HEK293 (cell line): ENCODE results near the gene ANTKMT.
"Not testable (repeated sequence)": the region's sequence is repeated elsewhere in the genome, so short reads cannot be mapped to it uniquely, and the experiment has no call there.

Experiments
- CTCF ChIA-PET: fragments of 350-600 bp; formaldehyde crosslinking; extraction: SDS; loops from one replicate; lab custom pipeline; 2021; ENCODE audit warnings: antibody characterized with exemption; lab: Yijun Ruan, JAX
- POLR2A ChIA-PET: fragments of 300-600 bp; formaldehyde crosslinking; extraction: SDS; loops from one replicate; lab custom pipeline; 2020; ENCODE audit warnings: antibody characterized with exemption, inconsistent platforms; lab: Yijun Ruan, JAX
- H3K27ac ChIP-seq: fragments of 200-500 bp; sonication (Bioruptor generic); 2 replicates; pipeline ENCODE4 v1.5.1; 2014; ENCODE audit warnings: low read depth, low read length, control low read depth, inconsistent platforms; ENCODE audit errors: extremely low read depth
- H3K36me3 ChIP-seq, 2 experiments: fragments of 200-500 bp in 1 of 2; sonication (Bioruptor generic) in 1 of 2; 1 replicate in 1 of 2; 2 replicates in 1 of 2; pipeline ENCODE4 v1.5.1; 2014 to 2017; ENCODE audit warnings: inconsistent platforms in 2 of 2, low read length in 2 of 2; ENCODE audit not compliant: control insufficient read depth in 2 of 2, insufficient read depth in 1 of 2
- H3K4me1 ChIP-seq: fragments of 200-500 bp; sonication (Bioruptor generic); 2 replicates; pipeline ENCODE4 v1.5.1; 2014; ENCODE audit warnings: mild to moderate bottlenecking, low read length, inconsistent platforms; ENCODE audit not compliant: control insufficient read depth, insufficient read depth
- H3K4me3 ChIP-seq: 2 replicates; pipeline ENCODE4 v1.5.1; 2011; ENCODE audit warnings: low read depth, mild to moderate bottlenecking, control low read depth, low read length, moderate library complexity
- H3K9me3 ChIP-seq: fragments of 200-500 bp; sonication (Bioruptor generic); 2 replicates; pipeline ENCODE4 v1.5.1; 2014; ENCODE audit warnings: low read depth, low read length, inconsistent platforms; ENCODE audit not compliant: control insufficient read depth, insufficient read depth
- BCL11A ChIP-seq: fragments of 450-650 bp; formaldehyde crosslinking; IDR thresholded peaks from 2 replicates; pipeline ENCODE4 v1.5.1; 2016; ENCODE audit warnings: low read depth, missing biosample characterization, missing genetic modification characterization
- BCL11B ChIP-seq: fragments of 450-650 bp; formaldehyde crosslinking; IDR thresholded peaks from 2 replicates; pipeline ENCODE4 v1.5.1; 2016; ENCODE audit warnings: low read depth, missing biosample characterization, missing genetic modification characterization
- GLIS2 ChIP-seq: fragments of 450-650 bp; formaldehyde crosslinking; IDR thresholded peaks from 2 replicates; pipeline ENCODE4 v1.5.1; 2016; ENCODE audit warnings: missing biosample characterization, missing genetic modification characterization
- IKZF3 ChIP-seq: fragments of 450-650 bp; IDR thresholded peaks from 2 replicates; pipeline ENCODE4 v1.5.0; 2018; ENCODE audit warnings: missing biosample characterization, mild to moderate bottlenecking, missing genetic modification characterization, moderate library complexity
- KLF1 ChIP-seq: fragments of 450-650 bp; formaldehyde crosslinking; IDR thresholded peaks from 2 replicates; pipeline ENCODE4 v1.5.1; 2016; ENCODE audit warnings: missing biosample characterization, missing genetic modification characterization
- PRDM1 ChIP-seq: fragments of 450-650 bp; formaldehyde crosslinking; IDR thresholded peaks from 2 replicates; pipeline ENCODE4; 2016; ENCODE audit warnings: missing biosample characterization, missing genetic modification characterization
- SCRT2 ChIP-seq: fragments of 450-650 bp; formaldehyde crosslinking; IDR thresholded peaks from 2 replicates; pipeline ENCODE4 v1.5.1; 2016; ENCODE audit warnings: missing biosample characterization, missing genetic modification characterization
- ZBTB1 ChIP-seq: fragments of 450-650 bp; formaldehyde crosslinking; IDR thresholded peaks from 2 replicates; pipeline ENCODE4 v1.5.1; 2016; ENCODE audit warnings: missing biosample characterization, missing genetic modification characterization
- ZNF202 ChIP-seq: fragments of 450-650 bp; formaldehyde crosslinking; IDR thresholded peaks from 2 replicates; pipeline ENCODE4 v1.5.1; 2016; ENCODE audit warnings: missing biosample characterization, missing genetic modification characterization, borderline replicate concordance
- ZNF211 ChIP-seq: fragments of 450-650 bp; formaldehyde crosslinking; IDR thresholded peaks from 2 replicates; pipeline ENCODE4 v1.5.1; 2016; ENCODE audit warnings: low read depth, missing biosample characterization, missing genetic modification characterization
- ZNF366 ChIP-seq: fragments of 450-650 bp; formaldehyde crosslinking; conservative IDR thresholded peaks from 2 replicates; pipeline ENCODE4 v1.5.1; 2016; ENCODE audit warnings: missing biosample characterization, missing genetic modification characterization
- ZNF596 ChIP-seq: fragments of 450-650 bp; IDR thresholded peaks from 2 replicates; pipeline ENCODE4 v1.5.0; 2018; ENCODE audit warnings: missing biosample characterization, mild to moderate bottlenecking, missing genetic modification characterization, moderate library complexity
- ZNF600 ChIP-seq: fragments of 450-650 bp; formaldehyde crosslinking; IDR thresholded peaks from 2 replicates; pipeline ENCODE4 v1.5.1; 2016; ENCODE audit warnings: missing biosample characterization, missing genetic modification characterization
- ZNF610 ChIP-seq: fragments of 450-650 bp; formaldehyde crosslinking; IDR thresholded peaks from 2 replicates; pipeline ENCODE4 v1.5.1; 2016; ENCODE audit warnings: missing biosample characterization, missing genetic modification characterization, borderline replicate concordance
- ZNF623 ChIP-seq: fragments of 450-650 bp; formaldehyde crosslinking; IDR thresholded peaks from 2 replicates; pipeline ENCODE4 v1.5.1; 2016; ENCODE audit warnings: missing biosample characterization, missing genetic modification characterization
- ZNF660 ChIP-seq: fragments of 450-650 bp; IDR thresholded peaks from 2 replicates; pipeline ENCODE4 v1.5.1; 2018; ENCODE audit warnings: missing biosample characterization, mild to moderate bottlenecking, missing genetic modification characterization
- TF ChIP-seq, protein P1 (sequence below): fragments of 450-650 bp; formaldehyde crosslinking; IDR thresholded peaks from 2 replicates; pipeline ENCODE4 v1.5.1; 2016; ENCODE audit warnings: missing biosample characterization, missing genetic modification characterization
- TF ChIP-seq, protein P2 (sequence below): fragments of 450-650 bp; formaldehyde crosslinking; IDR thresholded peaks from 2 replicates; pipeline ENCODE4 v1.5.1; 2016; ENCODE audit warnings: missing biosample characterization, missing genetic modification characterization

The ANTKMT gene

GRCh38 chr16:689175-689897 lies 31.6 kb upstream of the ANTKMT start:
- H3K9me3 ChIP-seq: no peaks in the 10 kb centered on the region
- H3K4me3 ChIP-seq: peak overlapping the region; percentile 87
- H3K4me1 ChIP-seq: no peaks in the 10 kb centered on the region
- H3K27ac ChIP-seq: peak overlapping the region; percentile 73
- POLR2A ChIA-PET: interaction anchor here (0.6 to 2.9 kb wide), 13 partner anchors 8 to 337 kb away, joined by 3 to 20 read pairs (median 5); partner anchors contain the start of genes ANTKMT, AXIN1, CHTF18 and RHBDL1
- CTCF ChIA-PET: interaction anchor here (0.7 to 1.6 kb wide), 2 partner anchors 21 to 23 kb away, joined by 4 to 5 read pairs; no protein-coding TSS in a partner anchor
- peaks cover 0 to 43% of the 10 kb centered on the region in 2 experiments; a peak in 1 of 3 replicates for H3K36me3 ChIP-seq
- TF ChIP-seq BCL11B (peak; percentile 99), BCL11A (peak; percentile 91; the same call in 1 of the 2 replicates), ZNF660 (tag by site-specific recombination) (peak; percentile 34; the same call in 1 of the 2 replicates), ZNF610 (tag by site-specific recombination) (no peak)
- TF ChIP-seq, protein P1, sequence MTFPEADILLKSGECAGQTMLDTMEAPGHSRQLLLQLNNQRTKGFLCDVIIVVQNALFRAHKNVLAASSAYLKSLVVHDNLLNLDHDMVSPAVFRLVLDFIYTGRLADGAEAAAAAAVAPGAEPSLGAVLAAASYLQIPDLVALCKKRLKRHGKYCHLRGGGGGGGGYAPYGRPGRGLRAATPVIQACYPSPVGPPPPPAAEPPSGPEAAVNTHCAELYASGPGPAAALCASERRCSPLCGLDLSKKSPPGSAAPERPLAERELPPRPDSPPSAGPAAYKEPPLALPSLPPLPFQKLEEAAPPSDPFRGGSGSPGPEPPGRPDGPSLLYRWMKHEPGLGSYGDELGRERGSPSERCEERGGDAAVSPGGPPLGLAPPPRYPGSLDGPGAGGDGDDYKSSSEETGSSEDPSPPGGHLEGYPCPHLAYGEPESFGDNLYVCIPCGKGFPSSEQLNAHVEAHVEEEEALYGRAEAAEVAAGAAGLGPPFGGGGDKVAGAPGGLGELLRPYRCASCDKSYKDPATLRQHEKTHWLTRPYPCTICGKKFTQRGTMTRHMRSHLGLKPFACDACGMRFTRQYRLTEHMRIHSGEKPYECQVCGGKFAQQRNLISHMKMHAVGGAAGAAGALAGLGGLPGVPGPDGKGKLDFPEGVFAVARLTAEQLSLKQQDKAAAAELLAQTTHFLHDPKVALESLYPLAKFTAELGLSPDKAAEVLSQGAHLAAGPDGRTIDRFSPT: peak; percentile 76; the same call in 1 of the 2 replicates

DNA sequence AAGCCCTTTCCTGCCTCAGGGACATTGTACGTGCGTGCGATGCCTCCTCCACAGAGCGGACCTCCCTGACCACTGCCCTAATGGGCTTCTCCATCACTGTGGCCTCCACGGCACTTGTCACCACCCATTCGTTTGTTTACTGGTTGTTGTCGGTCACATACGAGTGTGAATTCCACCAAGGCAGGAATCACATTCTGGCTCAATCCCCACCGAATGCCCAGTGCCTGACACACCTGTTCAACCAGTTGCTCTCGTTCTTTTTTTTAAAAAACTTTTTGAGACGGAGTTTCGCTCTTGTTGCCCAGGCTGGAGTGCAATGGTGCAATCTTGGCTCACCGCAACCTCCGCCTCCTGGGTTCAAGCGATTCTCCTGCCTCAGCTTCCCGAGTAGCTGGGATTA lies 29.7 kb upstream of the ANTKMT start:
- H3K9me3 ChIP-seq, H3K4me1 ChIP-seq, CTCF ChIA-PET, H3K4me3 ChIP-seq, H3K27ac ChIP-seq, POLR2A ChIA-PET: not testable (repeated sequence)
- TF ChIP-seq SCRT2 (tag by site-specific recombination): peak; percentile 33; the same call in 1 of the 2 replicates
- H3K36me3 ChIP-seq: peaks cover 0 to 29% of the 10 kb centered on the region in 2 experiments; a peak in 1 of 3 replicates

DNA sequence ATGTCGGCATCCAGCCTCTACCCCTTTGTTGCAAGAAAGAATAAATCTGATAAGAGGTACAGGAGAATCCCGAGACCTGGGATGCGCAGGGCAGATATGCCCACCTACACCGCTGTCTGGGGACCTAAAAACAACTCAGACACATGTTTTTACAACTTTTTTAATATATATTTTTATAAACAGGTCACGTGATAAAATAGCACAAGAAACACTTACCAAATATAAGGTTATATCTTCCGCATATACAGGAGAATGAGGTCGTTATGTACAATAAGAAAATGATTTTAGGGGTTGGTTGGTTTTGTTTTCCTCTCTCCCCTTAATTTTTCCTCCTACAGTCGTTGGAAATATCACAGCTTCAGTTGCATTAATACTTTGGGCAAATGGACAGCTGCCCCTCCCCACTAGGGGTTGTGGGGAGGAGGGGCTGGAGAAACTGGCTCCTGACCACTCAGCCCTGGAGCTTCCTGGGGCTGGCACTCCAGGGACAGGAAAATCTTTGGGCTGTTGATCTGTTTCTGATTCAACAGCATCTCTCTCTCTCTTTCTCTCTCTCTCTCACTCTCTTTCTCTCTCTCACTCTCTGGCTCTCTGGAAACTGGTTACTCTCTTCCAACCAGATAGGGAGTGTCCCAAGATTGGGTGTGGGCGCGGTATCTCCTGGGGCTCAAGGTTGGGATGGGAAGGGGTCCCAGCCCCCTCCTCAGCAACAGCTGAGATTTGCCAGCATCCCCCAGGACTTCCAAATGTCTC lies 28.4 kb upstream of the ANTKMT start:
- H3K36me3 ChIP-seq: peaks cover 0 to 16% of the 10 kb centered on the region in 2 experiments; a peak in 1 of 3 replicates
- H3K4me1 ChIP-seq: no peaks in the 10 kb centered on the region
- no peak for TF ChIP-seq GLIS2 (tag by site-specific recombination)
- peak; percentile 87 for TF ChIP-seq PRDM1 (tag by site-specific recombination)
- 0 out of 2 replicates have a peak, but pooled peaks have one; percentile 36 for TF ChIP-seq SCRT2 (tag by site-specific recombination)
- no peak for TF ChIP-seq ZBTB1 (tag by site-specific recombination)
- TF ChIP-seq, protein P2, sequence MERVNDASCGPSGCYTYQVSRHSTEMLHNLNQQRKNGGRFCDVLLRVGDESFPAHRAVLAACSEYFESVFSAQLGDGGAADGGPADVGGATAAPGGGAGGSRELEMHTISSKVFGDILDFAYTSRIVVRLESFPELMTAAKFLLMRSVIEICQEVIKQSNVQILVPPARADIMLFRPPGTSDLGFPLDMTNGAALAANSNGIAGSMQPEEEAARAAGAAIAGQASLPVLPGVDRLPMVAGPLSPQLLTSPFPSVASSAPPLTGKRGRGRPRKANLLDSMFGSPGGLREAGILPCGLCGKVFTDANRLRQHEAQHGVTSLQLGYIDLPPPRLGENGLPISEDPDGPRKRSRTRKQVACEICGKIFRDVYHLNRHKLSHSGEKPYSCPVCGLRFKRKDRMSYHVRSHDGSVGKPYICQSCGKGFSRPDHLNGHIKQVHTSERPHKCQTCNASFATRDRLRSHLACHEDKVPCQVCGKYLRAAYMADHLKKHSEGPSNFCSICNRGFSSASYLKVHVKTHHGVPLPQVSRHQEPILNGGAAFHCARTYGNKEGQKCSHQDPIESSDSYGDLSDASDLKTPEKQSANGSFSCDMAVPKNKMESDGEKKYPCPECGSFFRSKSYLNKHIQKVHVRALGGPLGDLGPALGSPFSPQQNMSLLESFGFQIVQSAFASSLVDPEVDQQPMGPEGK: peak; percentile 27; the same call in 1 of the 2 replicates
- no peak for TF ChIP-seq ZNF211
- 0 out of 2 replicates have a peak, but pooled peaks have one; percentile 22 for TF ChIP-seq ZNF366 (tag by site-specific recombination)
- TF ChIP-seq ZNF202 (tag by site-specific recombination): no peak
- TF ChIP-seq ZNF600 (tag by site-specific recombination): no peak
- TF ChIP-seq KLF1 (tag by site-specific recombination): 0 out of 2 replicates have a peak, but pooled peaks have one; percentile 13
- 0 out of 2 replicates have a peak, but pooled peaks have one; percentile 23 for TF ChIP-seq IKZF3 (tag by site-specific recombination)
- TF ChIP-seq ZNF623 (tag by site-specific recombination): no peak
- peak; percentile 97 for TF ChIP-seq ZNF596
- ChIA-PET CTCF (interaction anchor here (0.8 kb wide), 1 partner anchor 22 kb away, joined by 3 read pairs; no protein-coding TSS in a partner anchor), POLR2A (interaction anchor here (0.8 kb wide), 1 partner anchor 56 kb away, joined by 3 read pairs; the partner anchor contains the start of gene METTL26)
- no peak overlapping the region for H3K27ac ChIP-seq
- H3K9me3 ChIP-seq: no peaks in the 10 kb centered on the region
- H3K4me3 ChIP-seq: no peak overlapping the region
